Measurements from ENCODE around the gene SMCO4.

SMCO4 gene

GRCh38 chr11:93504110-93505095, 38.8 kb downstream of the SMCO4 start:
- TF ChIP-seq, protein P1, sequence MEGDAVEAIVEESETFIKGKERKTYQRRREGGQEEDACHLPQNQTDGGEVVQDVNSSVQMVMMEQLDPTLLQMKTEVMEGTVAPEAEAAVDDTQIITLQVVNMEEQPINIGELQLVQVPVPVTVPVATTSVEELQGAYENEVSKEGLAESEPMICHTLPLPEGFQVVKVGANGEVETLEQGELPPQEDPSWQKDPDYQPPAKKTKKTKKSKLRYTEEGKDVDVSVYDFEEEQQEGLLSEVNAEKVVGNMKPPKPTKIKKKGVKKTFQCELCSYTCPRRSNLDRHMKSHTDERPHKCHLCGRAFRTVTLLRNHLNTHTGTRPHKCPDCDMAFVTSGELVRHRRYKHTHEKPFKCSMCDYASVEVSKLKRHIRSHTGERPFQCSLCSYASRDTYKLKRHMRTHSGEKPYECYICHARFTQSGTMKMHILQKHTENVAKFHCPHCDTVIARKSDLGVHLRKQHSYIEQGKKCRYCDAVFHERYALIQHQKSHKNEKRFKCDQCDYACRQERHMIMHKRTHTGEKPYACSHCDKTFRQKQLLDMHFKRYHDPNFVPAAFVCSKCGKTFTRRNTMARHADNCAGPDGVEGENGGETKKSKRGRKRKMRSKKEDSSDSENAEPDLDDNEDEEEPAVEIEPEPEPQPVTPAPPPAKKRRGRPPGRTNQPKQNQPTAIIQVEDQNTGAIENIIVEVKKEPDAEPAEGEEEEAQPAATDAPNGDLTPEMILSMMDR (IDR thresholded peaks at IDR 0.05): no peak
- no peak for TF ChIP-seq ZFX (IDR thresholded peaks at IDR 0.05; ENCODE audit: borderline replicate concordance)
- peak overlapping the region; percentile 86 for H3K27ac ChIP-seq

GRCh38 chr11:93501856-93502255, 41.3 kb downstream of the SMCO4 start:
- H3K27ac ChIP-seq: peak overlapping the region; percentile 86
- TF ChIP-seq, protein P1 (IDR thresholded peaks at IDR 0.05): no peak
- no peak for TF ChIP-seq ZFX (IDR thresholded peaks at IDR 0.05; ENCODE audit: borderline replicate concordance)

DNA sequence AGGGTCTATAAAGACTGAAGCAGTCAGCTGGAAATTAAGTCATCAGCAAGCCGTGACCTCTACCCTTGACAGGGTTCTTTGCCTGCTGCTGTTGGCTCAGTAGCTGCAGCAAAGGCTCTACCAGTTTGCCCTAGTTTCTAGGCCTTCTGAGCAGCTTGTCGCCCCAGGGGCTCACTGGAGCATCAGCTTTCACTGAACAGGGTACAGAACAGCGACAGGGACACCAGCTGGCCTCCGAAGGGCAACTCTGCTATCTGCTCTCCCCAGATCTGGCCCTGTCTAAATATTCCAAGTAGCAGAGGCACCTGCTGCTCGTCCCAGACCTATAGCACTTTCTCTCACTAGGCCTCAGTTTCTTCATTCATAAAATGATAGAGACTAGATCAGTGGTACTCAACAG, 42.4 kb downstream of the SMCO4 start:
- TF ChIP-seq, protein P1 (IDR thresholded peaks at IDR 0.05): no peak
- TF ChIP-seq ZFX (IDR thresholded peaks at IDR 0.05; ENCODE audit: borderline replicate concordance): no peak
- H3K27ac ChIP-seq: peak overlapping the region; percentile 86

DNA sequence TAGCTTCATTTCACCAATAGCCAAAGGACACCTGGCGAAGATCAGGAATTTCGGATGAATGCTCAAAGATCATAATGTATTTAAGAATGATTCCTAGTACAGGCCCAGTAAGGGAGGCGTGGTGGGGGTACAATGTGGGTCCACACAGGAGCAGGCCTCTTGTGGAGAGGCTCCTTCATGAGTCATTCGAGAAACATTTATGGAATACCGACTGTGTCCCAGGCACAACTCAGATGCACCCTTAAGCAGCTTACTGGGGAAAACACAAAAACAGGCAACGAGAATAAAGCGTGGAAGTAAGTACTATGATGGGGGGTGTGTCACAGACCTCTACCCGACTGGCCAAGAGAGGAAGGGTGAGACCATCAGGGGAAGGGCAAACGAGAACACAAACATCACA, 44.5 kb downstream of the SMCO4 start:
- peak overlapping the region; percentile 86 for H3K27ac ChIP-seq
- TF ChIP-seq ZFX (IDR thresholded peaks at IDR 0.05; ENCODE audit: borderline replicate concordance): no peak
- TF ChIP-seq, protein P1 (IDR thresholded peaks at IDR 0.05): no peak

DNA sequence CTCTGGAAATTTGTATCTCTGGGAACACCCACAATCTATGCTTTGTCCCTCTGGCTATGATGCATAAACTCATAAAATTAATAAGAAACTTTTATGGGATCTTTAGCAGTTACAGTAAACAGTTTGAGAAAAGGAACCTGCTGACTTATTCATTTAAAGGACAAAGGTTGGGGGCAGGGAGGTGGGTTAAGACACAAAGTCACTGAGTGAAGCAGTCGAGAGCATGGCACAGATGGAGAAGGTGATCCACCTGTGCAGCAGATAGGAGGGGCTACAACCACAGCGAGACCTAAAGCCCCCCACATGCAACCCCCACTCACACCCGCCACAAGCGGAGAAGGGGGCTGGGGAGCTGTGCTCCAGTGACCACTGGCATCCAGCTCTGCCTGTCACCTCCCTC, 45.0 kb downstream of the SMCO4 start:
- no peak for TF ChIP-seq ZFX (IDR thresholded peaks at IDR 0.05; ENCODE audit: borderline replicate concordance)
- TF ChIP-seq, protein P1 (IDR thresholded peaks at IDR 0.05): no peak
- H3K27ac ChIP-seq: peak overlapping the region; percentile 86

DNA sequence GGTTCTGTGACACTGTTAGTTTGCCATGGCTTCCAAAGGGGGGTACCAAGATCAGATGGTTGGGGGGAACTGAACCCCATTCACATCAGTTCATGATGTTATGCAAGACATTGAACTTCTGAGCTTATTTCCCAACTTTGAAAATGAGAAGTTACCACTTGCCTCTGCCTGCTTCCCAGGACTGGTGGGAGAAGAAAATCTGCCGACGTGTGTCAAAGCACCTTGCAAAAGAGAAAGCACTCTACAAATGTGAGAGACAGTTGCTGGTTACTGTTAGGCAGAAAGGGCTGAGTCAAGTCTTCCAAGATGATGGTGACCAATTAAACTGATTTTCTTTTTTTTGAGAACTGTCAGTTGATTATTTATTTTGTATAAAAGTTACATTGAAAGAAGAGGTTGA, 45.6 kb downstream of the SMCO4 start:
- TF ChIP-seq ZFX (IDR thresholded peaks at IDR 0.05; ENCODE audit: borderline replicate concordance): no peak
- TF ChIP-seq, protein P1 (IDR thresholded peaks at IDR 0.05): no peak

GRCh38 chr11:93494357-93494756, 48.8 kb downstream of the SMCO4 start:
- H3K27ac ChIP-seq: peak overlapping the region; percentile 86
- TF ChIP-seq ZFX (IDR thresholded peaks at IDR 0.05; ENCODE audit: borderline replicate concordance): no peak
- TF ChIP-seq, protein P1 (IDR thresholded peaks at IDR 0.05): no peak

More for the DNA sequence above, 45.6 kb downstream of the SMCO4 start:
- H3K27ac ChIP-seq: peak overlapping the region; percentile 86

All from 22Rv1 (cell line).